Measurements from ENCODE around the gene MMUT. TPM values are rescaled to one million over a fixed set of nuclear protein-coding genes. Genes with fewer than 3 reads are reported as not detected.

The MMUT gene
- total RNA-seq, 1 experiment from 2014 or later = 11.1 TPM

DNA sequence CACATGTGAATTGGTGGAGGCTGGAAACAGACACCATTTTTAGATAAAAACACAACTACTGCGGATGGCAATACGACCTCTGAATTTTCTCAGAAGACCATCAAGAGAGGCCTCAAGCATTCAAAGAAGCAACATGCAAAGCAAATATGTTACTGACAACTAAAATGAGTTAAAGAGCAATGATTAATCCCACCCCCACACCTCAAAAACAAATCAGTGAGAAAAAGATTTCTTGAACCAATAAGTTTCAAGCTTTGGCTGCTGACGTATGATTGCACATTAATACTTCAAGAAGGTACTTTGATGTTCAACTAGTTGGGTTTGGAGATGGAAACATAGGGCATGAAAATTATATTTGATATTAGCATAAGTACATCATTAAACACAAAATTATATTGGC lies 982 bp downstream of the MMUT start:
- CTCF ChIA-PET = interaction anchor here (1.1 kb wide), 1 partner anchor 70 kb away, joined by 3 read pairs; no protein-coding TSS in a partner anchor
- no peaks in the 10 kb centered on the region for H3K9me3 Mint-ChIP-seq (ENCODE audit: unreplicated experiment)
- peaks cover 5% of the 10 kb centered on the region; the same call in 1 of the 2 replicates for H3K4me1 ChIP-seq

DNA sequence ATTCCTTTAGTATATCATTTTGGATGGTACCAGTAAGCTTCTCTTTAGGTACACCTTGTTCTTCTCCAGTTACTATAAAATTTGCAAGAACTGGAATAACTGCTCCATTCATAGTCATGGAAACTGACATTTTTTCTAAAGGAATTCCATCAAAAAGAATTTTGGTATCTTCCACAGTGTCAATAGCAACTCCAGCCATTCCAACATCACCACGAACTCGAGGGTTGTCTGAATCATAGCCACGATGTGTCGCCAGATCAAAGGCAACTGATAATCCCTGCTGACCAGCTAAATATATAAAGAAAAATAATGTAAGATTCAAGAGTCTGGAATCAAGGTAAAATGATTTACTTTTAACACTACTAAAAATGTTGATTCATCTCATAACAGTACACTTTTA lies 5.3 kb downstream of the MMUT start:
- H3K36me3 Mint-ChIP-seq (ENCODE audit: insufficient read depth, unreplicated experiment) = peaks cover under 1% of the 10 kb centered on the region
- Histone ChIP-seq H3K4me1 (peaks cover 5% of the 10 kb centered on the region; the same call in 1 of the 2 replicates), H3K4me3 (ENCODE audit: low read depth, low read length) (no peak overlapping the region), H3K9me3 (no peaks in the 10 kb centered on the region), H3K27me3 (replicated peaks; ENCODE audit: control insufficient read depth, insufficient read depth, low read length) (no peaks in the 10 kb centered on the region), H3K36me3 (ENCODE audit: control insufficient read depth, insufficient read depth, low read length) (no peaks in the 10 kb centered on the region)
- POLR2A ChIA-PET = no interaction called here
- intact Hi-C loops (cut with micrococcal nuclease; ENCODE audit: unreplicated experiment) = loop anchor here (10.0 kb wide), 1 partner anchor 387 kb away; no protein-coding TSS in a partner anchor
- no peaks in the 10 kb centered on the region for H3K4me1 Mint-ChIP-seq (ENCODE audit: low read depth, unreplicated experiment)
- DNase-seq = no peak
- no peaks in the 10 kb centered on the region for H3K9me3 Mint-ChIP-seq (ENCODE audit: unreplicated experiment)
- no peaks in the 10 kb centered on the region for H3K27me3 Mint-ChIP-seq (ENCODE audit: insufficient read depth, unreplicated experiment)
- CTCF ChIA-PET = no interaction called here
- no peak overlapping the region for H3K27ac Mint-ChIP-seq (ENCODE audit: unreplicated experiment)
- BruUV-seq (replicated peaks) = no TSS peak
- TF ChIP-seq, protein P1, sequence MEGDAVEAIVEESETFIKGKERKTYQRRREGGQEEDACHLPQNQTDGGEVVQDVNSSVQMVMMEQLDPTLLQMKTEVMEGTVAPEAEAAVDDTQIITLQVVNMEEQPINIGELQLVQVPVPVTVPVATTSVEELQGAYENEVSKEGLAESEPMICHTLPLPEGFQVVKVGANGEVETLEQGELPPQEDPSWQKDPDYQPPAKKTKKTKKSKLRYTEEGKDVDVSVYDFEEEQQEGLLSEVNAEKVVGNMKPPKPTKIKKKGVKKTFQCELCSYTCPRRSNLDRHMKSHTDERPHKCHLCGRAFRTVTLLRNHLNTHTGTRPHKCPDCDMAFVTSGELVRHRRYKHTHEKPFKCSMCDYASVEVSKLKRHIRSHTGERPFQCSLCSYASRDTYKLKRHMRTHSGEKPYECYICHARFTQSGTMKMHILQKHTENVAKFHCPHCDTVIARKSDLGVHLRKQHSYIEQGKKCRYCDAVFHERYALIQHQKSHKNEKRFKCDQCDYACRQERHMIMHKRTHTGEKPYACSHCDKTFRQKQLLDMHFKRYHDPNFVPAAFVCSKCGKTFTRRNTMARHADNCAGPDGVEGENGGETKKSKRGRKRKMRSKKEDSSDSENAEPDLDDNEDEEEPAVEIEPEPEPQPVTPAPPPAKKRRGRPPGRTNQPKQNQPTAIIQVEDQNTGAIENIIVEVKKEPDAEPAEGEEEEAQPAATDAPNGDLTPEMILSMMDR (IDR thresholded peaks at IDR 0.05; ENCODE audit: insufficient read depth in 1 of 2, low read depth in 1 of 2, low read length in 1 of 2, severe bottlenecking in 1 of 2, unreplicated experiment in 1 of 2) = no peak
- H3K4me3 Mint-ChIP-seq (ENCODE audit: unreplicated experiment) = no peak overlapping the region

More for the DNA sequence above, 982 bp downstream of the MMUT start:
- DNase-seq = no peak
- H3K27me3 ChIP-seq (replicated peaks; ENCODE audit: control insufficient read depth, insufficient read depth, low read length) = no peaks in the 10 kb centered on the region
- no TSS peak for BruUV-seq (replicated peaks)
- no peaks in the 10 kb centered on the region for H3K27me3 Mint-ChIP-seq (ENCODE audit: insufficient read depth, unreplicated experiment)
- H3K9me3 ChIP-seq = no peaks in the 10 kb centered on the region
- peaks cover 8% of the 10 kb centered on the region for H3K36me3 Mint-ChIP-seq (ENCODE audit: insufficient read depth, unreplicated experiment)
- H3K4me3 ChIP-seq (ENCODE audit: low read depth, low read length) = peak overlapping the region; percentile 53
- POLR2A ChIA-PET = no interaction called here
- H3K4me3 Mint-ChIP-seq (ENCODE audit: unreplicated experiment) = peak overlapping the region; percentile 86
- TF ChIP-seq, protein P1 (IDR thresholded peaks at IDR 0.05; ENCODE audit: insufficient read depth in 1 of 2, low read depth in 1 of 2, low read length in 1 of 2, severe bottlenecking in 1 of 2, unreplicated experiment in 1 of 2) = no peak
- intact Hi-C loops (cut with micrococcal nuclease; ENCODE audit: unreplicated experiment) = loop anchor here (2.0 to 5.0 kb wide), 2 partner anchors 60 to 145 kb away; no protein-coding TSS in a partner anchor
- H3K27ac Mint-ChIP-seq (ENCODE audit: unreplicated experiment) = peak overlapping the region; percentile 99
- H3K4me1 Mint-ChIP-seq (ENCODE audit: low read depth, unreplicated experiment) = no peaks in the 10 kb centered on the region
- H3K36me3 ChIP-seq (ENCODE audit: control insufficient read depth, insufficient read depth, low read length) = no peaks in the 10 kb centered on the region

DNA sequence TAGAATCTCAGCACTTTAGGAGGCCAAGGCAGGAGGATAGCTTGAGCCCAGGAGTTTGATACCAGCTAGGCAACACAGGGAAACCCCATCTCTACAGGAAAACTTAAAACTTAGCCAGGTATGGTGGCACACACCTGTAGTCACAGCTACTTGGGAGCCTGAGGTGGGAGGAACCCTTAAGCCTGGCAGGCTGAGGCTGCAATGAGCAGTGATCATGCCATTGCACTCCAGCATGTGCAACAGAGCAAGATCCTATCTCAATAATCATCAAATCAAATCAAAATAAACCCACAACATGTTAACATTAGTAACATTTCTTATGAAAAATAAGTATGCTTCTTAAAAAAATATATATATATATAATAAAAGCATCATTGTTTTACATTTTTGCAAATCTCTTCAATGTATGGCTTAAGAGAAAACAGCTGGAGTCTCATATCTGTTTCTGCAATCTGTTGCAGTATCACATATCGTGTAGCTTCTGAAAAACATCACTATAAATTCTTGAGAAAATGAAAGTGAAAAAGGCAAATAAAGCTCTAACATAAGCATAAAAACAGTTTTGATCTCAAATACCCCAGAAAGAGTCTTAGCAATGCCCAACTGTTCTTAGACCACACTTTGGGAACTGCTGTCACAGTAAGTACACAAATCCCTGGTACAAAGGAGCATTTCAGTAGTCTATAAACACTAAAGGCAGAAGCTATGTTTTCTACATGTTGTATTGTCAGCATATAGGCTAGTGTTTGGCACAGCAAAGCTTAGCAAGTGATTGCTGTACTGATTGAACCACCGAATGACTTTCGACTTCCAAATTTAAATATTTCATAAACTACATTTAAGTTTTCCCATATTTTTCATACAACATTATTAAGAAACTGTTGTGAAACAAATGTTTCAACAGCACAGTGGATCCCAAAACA lies 8.0 kb downstream of the MMUT start:
- no peak overlapping the region for H3K4me3 Mint-ChIP-seq (ENCODE audit: unreplicated experiment)
- TF ChIP-seq, protein P1 (IDR thresholded peaks at IDR 0.05; ENCODE audit: insufficient read depth in 1 of 2, low read depth in 1 of 2, low read length in 1 of 2, severe bottlenecking in 1 of 2, unreplicated experiment in 1 of 2) = no peak

More for the DNA sequence above, 8.0 kb downstream of the MMUT start:
- Histone ChIP-seq H3K36me3 (ENCODE audit: control insufficient read depth, insufficient read depth, low read length) (no peaks in the 10 kb centered on the region), H3K27me3 (replicated peaks; ENCODE audit: control insufficient read depth, insufficient read depth, low read length) (no peaks in the 10 kb centered on the region), H3K4me3 (ENCODE audit: low read depth, low read length) (no peak overlapping the region), H3K9me3 (no peaks in the 10 kb centered on the region), H3K4me1 (no peaks in the 10 kb centered on the region)
- Mint-ChIP-seq H3K27me3 (ENCODE audit: insufficient read depth, unreplicated experiment) (no peaks in the 10 kb centered on the region), H3K9me3 (ENCODE audit: unreplicated experiment) (no peaks in the 10 kb centered on the region), H3K27ac (ENCODE audit: unreplicated experiment) (no peak overlapping the region), H3K4me1 (ENCODE audit: low read depth, unreplicated experiment) (no peaks in the 10 kb centered on the region), H3K36me3 (ENCODE audit: insufficient read depth, unreplicated experiment) (no peaks in the 10 kb centered on the region)
- no TSS peak for BruUV-seq (replicated peaks)
- no peak for DNase-seq
- POLR2A ChIA-PET = no interaction called here
- intact Hi-C loops (cut with micrococcal nuclease; ENCODE audit: unreplicated experiment) = loop anchor here (10.0 kb wide), 1 partner anchor 390 kb away; no protein-coding TSS in a partner anchor
- CTCF ChIA-PET = no interaction called here
